HEK293 (cell line): ENCODE data around the gene SLC25A38.

Source experiments
- KLF1 ChIP-seq: fragments of 450-650 bp; formaldehyde crosslinking; IDR thresholded peaks from 2 replicates; pipeline ENCODE4 v1.5.1; 2016; ENCODE audit warnings: missing biosample characterization, missing genetic modification characterization
- KLF8 ChIP-seq: fragments of 450-650 bp; formaldehyde crosslinking; IDR thresholded peaks from 2 replicates; pipeline ENCODE4 v1.5.1; 2016; ENCODE audit warnings: missing biosample characterization, missing genetic modification characterization
- SCRT2 ChIP-seq: fragments of 450-650 bp; formaldehyde crosslinking; IDR thresholded peaks from 2 replicates; pipeline ENCODE4 v1.5.1; 2016; ENCODE audit warnings: missing biosample characterization, missing genetic modification characterization
- ZBTB1 ChIP-seq: fragments of 450-650 bp; formaldehyde crosslinking; IDR thresholded peaks from 2 replicates; pipeline ENCODE4 v1.5.1; 2016; ENCODE audit warnings: missing biosample characterization, missing genetic modification characterization
- ZNF138 ChIP-seq: fragments of 450-650 bp; formaldehyde crosslinking; IDR thresholded peaks from 2 replicates; pipeline ENCODE4 v1.5.1; 2016; ENCODE audit warnings: missing biosample characterization, missing genetic modification characterization, borderline replicate concordance
- ZNF292 ChIP-seq: fragments of 450-650 bp; formaldehyde crosslinking; IDR thresholded peaks from 2 replicates; pipeline ENCODE4 v1.5.1; 2016; ENCODE audit warnings: low read depth, missing biosample characterization, missing genetic modification characterization, borderline replicate concordance
- ZNF354C ChIP-seq: fragments of 450-650 bp; formaldehyde crosslinking; IDR thresholded peaks from 2 replicates; pipeline ENCODE4 v1.5.1; 2016; ENCODE audit warnings: missing biosample characterization, missing genetic modification characterization, low read depth, borderline replicate concordance
- ZNF548 ChIP-seq: fragments of 450-650 bp; formaldehyde crosslinking; IDR thresholded peaks from 2 replicates; pipeline ENCODE4 v1.5.1; 2016; ENCODE audit warnings: missing biosample characterization, missing genetic modification characterization
- ZNF670 ChIP-seq: fragments of 450-650 bp; formaldehyde crosslinking; IDR thresholded peaks from 2 replicates; pipeline ENCODE4 v1.5.1; 2016; ENCODE audit warnings: missing biosample characterization, missing genetic modification characterization, low read depth
- TF ChIP-seq, protein P1 (sequence below): fragments of 450-650 bp; formaldehyde crosslinking; IDR thresholded peaks from 2 replicates; pipeline ENCODE4 v1.5.1; 2016; ENCODE audit warnings: missing biosample characterization, missing genetic modification characterization
- TF ChIP-seq, protein P2 (sequence below): fragments of 450-650 bp; formaldehyde crosslinking; IDR thresholded peaks from 2 replicates; pipeline ENCODE4 v1.5.1; 2016; ENCODE audit warnings: missing biosample characterization, missing genetic modification characterization
- TF ChIP-seq, protein P3 (sequence below): fragments of 450-650 bp; formaldehyde crosslinking; IDR thresholded peaks from 2 replicates; pipeline ENCODE4 v1.5.1; 2016; ENCODE audit warnings: missing biosample characterization, missing genetic modification characterization, borderline replicate concordance

DNA sequence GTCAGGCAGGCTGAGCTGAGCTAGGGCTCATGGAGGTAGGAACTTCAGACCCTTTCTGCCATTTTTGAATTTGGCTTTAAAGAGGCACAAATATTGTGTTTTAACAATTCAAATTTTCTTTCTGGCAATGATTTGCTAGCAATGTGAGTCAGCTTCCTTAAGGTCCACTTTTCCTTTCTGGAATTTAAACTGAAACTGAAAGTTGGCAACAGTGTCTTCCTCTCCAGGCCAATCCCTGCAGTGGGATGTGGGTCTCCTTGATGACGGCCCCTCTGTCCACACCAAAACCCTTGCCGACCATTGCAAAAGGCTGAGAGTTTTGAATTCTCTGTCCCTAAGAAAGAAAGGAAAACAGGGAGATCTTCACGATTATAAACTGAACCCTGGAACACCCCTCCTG lies 50.5 kb downstream of the SLC25A38 start:
- TF ChIP-seq, protein P1, sequence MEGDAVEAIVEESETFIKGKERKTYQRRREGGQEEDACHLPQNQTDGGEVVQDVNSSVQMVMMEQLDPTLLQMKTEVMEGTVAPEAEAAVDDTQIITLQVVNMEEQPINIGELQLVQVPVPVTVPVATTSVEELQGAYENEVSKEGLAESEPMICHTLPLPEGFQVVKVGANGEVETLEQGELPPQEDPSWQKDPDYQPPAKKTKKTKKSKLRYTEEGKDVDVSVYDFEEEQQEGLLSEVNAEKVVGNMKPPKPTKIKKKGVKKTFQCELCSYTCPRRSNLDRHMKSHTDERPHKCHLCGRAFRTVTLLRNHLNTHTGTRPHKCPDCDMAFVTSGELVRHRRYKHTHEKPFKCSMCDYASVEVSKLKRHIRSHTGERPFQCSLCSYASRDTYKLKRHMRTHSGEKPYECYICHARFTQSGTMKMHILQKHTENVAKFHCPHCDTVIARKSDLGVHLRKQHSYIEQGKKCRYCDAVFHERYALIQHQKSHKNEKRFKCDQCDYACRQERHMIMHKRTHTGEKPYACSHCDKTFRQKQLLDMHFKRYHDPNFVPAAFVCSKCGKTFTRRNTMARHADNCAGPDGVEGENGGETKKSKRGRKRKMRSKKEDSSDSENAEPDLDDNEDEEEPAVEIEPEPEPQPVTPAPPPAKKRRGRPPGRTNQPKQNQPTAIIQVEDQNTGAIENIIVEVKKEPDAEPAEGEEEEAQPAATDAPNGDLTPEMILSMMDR (tag by site-specific recombination) = no peak
- TF ChIP-seq ZNF138 (tag by site-specific recombination) = no peak
- TF ChIP-seq, protein P2, sequence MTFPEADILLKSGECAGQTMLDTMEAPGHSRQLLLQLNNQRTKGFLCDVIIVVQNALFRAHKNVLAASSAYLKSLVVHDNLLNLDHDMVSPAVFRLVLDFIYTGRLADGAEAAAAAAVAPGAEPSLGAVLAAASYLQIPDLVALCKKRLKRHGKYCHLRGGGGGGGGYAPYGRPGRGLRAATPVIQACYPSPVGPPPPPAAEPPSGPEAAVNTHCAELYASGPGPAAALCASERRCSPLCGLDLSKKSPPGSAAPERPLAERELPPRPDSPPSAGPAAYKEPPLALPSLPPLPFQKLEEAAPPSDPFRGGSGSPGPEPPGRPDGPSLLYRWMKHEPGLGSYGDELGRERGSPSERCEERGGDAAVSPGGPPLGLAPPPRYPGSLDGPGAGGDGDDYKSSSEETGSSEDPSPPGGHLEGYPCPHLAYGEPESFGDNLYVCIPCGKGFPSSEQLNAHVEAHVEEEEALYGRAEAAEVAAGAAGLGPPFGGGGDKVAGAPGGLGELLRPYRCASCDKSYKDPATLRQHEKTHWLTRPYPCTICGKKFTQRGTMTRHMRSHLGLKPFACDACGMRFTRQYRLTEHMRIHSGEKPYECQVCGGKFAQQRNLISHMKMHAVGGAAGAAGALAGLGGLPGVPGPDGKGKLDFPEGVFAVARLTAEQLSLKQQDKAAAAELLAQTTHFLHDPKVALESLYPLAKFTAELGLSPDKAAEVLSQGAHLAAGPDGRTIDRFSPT (tag by site-specific recombination) = no peak
- no peak for TF ChIP-seq KLF1 (tag by site-specific recombination)
- TF ChIP-seq ZNF292 (tag by site-specific recombination) = no peak
- TF ChIP-seq ZNF548 = no peak
- TF ChIP-seq, protein P3, sequence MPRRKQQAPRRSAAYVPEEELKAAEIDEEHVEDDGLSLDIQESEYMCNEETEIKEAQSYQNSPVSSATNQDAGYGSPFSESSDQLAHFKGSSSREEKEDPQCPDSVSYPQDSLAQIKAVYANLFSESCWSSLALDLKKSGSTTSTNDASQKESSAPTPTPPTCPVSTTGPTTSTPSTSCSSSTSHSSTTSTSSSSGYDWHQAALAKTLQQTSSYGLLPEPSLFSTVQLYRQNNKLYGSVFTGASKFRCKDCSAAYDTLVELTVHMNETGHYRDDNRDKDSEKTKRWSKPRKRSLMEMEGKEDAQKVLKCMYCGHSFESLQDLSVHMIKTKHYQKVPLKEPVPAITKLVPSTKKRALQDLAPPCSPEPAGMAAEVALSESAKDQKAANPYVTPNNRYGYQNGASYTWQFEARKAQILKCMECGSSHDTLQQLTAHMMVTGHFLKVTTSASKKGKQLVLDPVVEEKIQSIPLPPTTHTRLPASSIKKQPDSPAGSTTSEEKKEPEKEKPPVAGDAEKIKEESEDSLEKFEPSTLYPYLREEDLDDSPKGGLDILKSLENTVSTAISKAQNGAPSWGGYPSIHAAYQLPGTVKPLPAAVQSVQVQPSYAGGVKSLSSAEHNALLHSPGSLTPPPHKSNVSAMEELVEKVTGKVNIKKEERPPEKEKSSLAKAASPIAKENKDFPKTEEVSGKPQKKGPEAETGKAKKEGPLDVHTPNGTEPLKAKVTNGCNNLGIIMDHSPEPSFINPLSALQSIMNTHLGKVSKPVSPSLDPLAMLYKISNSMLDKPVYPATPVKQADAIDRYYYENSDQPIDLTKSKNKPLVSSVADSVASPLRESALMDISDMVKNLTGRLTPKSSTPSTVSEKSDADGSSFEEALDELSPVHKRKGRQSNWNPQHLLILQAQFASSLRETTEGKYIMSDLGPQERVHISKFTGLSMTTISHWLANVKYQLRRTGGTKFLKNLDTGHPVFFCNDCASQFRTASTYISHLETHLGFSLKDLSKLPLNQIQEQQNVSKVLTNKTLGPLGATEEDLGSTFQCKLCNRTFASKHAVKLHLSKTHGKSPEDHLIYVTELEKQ = no peak
- TF ChIP-seq SCRT2 = no peak
- no peak for TF ChIP-seq ZNF670 (tag by site-specific recombination)
- no peak for TF ChIP-seq KLF8 (tag by site-specific recombination)
- no peak for TF ChIP-seq ZNF354C (tag by site-specific recombination)
- TF ChIP-seq ZBTB1 (tag by site-specific recombination) = no peak
